HuH-7.5 (cell line): ENCODE data around the gene LMTK3.
A peak's percentile ranks its signal among the peaks of the same experiment; 100 is the strongest.

Experiments used
- DNase-seq: peaks from one replicate; pipeline ENCODE4 v3.0.0; 2011; ENCODE audit warnings: low spot score

Gene LMTK3

GRCh38 chr19:48444936-48445200 lies 66.8 kb downstream of the LMTK3 start:
- DNase-seq, result no peak

GRCh38 chr19:48444129-48444935 lies 67.3 kb downstream of the LMTK3 start:
- peak; percentile 86 for DNase-seq

- DNase-seq, result peak; percentile 69
Measured at GRCh38 chr19:48443731-48444128, 67.9 kb downstream of the LMTK3 start.

- peak; percentile 72 for DNase-seq
Measured at GRCh38 chr19:48443256-48443655, 68.4 kb downstream of the LMTK3 start.

- DNase-seq, result no peak
Measured at GRCh38 chr19:48442116-48443035, 69.3 kb downstream of the LMTK3 start.

- DNase-seq, result no peak
Measured at GRCh38 chr19:48441360-48442050, 70.1 kb downstream of the LMTK3 start.

- DNase-seq, result no peak
Measured at GRCh38 chr19:48436586-48436985, 75.0 kb downstream of the LMTK3 start.
